ENCODE data around the gene GNL2. TPM values are rescaled to one million over a fixed set of nuclear protein-coding genes. Genes with fewer than 3 reads are reported as not detected.

GNL2 gene
- 44.5 and 81.6 TPM in 2 replicates for total RNA-seq

GRCh38 chr1:37595440-37596181 is at the start of gene GNL2:
TSS of gene GNL2 (minus strand) at chr1:37595937. CDS start at chr1:37595822, 115 bp downstream.

GRCh38 chr1:37634244-37634991 is 38.7 kb upstream of the GNL2 start, which contains the start of gene RSPO1:
TSS of gene RSPO1 (minus strand) at chr1:37634892. CDS start at chr1:37629661, 5,231 bp downstream.

GRCh38 chr1:37556712-37557196 is 39.0 kb downstream of the GNL2 start, which contains the start of gene DNALI1:
TSS of gene DNALI1 (plus strand) at chr1:37556940. CDS start at chr1:37556995, 55 bp downstream.

GRCh38 chr1:37553927-37554808 is 41.6 kb downstream of the GNL2 start, which contains the start of gene SNIP1:
TSS of gene SNIP1 (minus strand) at chr1:37554293. CDS start at chr1:37554229, 64 bp downstream.

Other genes with a start within 250 kb of the GNL2 start
- 30.4 and 35.3 TPM in 2 replicates for gene ZC3H12A, start 121.4 kb downstream of the GNL2 start, total RNA-seq
- gene MEAF6, start 81.2 kb downstream of the GNL2 start, total RNA-seq: 58.5 and 70.1 TPM in 2 replicates
- 9.8 and 12.7 TPM in 2 replicates for gene SNIP1, start 41.6 kb downstream of the GNL2 start, total RNA-seq
- 0.89 and 1.9 TPM in 2 replicates for gene DNALI1, start 39.0 kb downstream of the GNL2 start, total RNA-seq
- gene RSPO1, start 39.0 kb upstream of the GNL2 start, total RNA-seq: not detected in 2 replicates
- gene CDCA8, start 96.6 kb upstream of the GNL2 start, total RNA-seq: 0.30 and 7.3 TPM in 2 replicates
- gene EPHA10, start 169.2 kb upstream of the GNL2 start, total RNA-seq: not detected in 2 replicates
- 0.30 and 0.69 TPM in 2 replicates for gene MANEAL, start 197.9 kb upstream of the GNL2 start, total RNA-seq
- gene C1orf122, start 211.9 kb upstream of the GNL2 start, total RNA-seq: 22.6 and 316 TPM in 2 replicates
- 19.9 and 20.1 TPM in 2 replicates for gene YRDC, start 212.3 kb upstream of the GNL2 start, total RNA-seq